OCI-LY1 (cell line): ENCODE measurements around the gene ZNF438.

Experiments
- H2AFZ ChIP-seq: fragments of 200-600 bp; sonication (generic), shearing (Covaris generic); 2 replicates; pipeline ENCODE4 v1.6.0; 2014; ENCODE audit warnings: antibody characterized with exemption, mild to moderate bottlenecking, low read length
- H3F3A ChIP-seq: fragments of 200-600 bp; sonication (generic), shearing (Covaris generic); 2 replicates; pipeline ENCODE4 v1.6.0; 2014; ENCODE audit warnings: mild to moderate bottlenecking, antibody characterized with exemption, low read length, moderate library complexity; ENCODE audit not compliant: insufficient read depth
- H3K27ac ChIP-seq: fragments of 200-600 bp; sonication (generic); 2 replicates; pipeline ENCODE4 v1.5.1; 2014; ENCODE audit warnings: low read length, mixed run types, mild to moderate bottlenecking, low read depth; ENCODE audit not compliant: poor library complexity, severe bottlenecking
- H3K27me3 ChIP-seq: fragments of 200-600 bp; sonication (generic); 2 replicates; pipeline ENCODE4 v1.6.0; 2014; ENCODE audit warnings: antibody characterized with exemption, mild to moderate bottlenecking, low read length, moderate library complexity; ENCODE audit not compliant: insufficient read depth
- H3K36me3 ChIP-seq: fragments of 200-600 bp; sonication (generic); 2 replicates; pipeline ENCODE4 v1.6.1; 2014; ENCODE audit warnings: mild to moderate bottlenecking, antibody characterized with exemption, low read length, moderate library complexity, mixed read lengths; ENCODE audit not compliant: insufficient read depth
- H3K4me1 ChIP-seq: fragments of 200-600 bp; sonication (generic); 2 replicates; pipeline ENCODE4 v1.5.1; 2014; ENCODE audit warnings: mild to moderate bottlenecking, low read length, moderate library complexity; ENCODE audit not compliant: insufficient read depth, severe bottlenecking
- H3K4me2 ChIP-seq: fragments of 200-600 bp; sonication (generic), shearing (Covaris generic); 2 replicates; pipeline ENCODE4 v1.6.1; 2014; ENCODE audit warnings: low read length
- H3K4me3 ChIP-seq: fragments of 200-600 bp; sonication (generic); 2 replicates; pipeline ENCODE4 v1.5.1; 2014; ENCODE audit warnings: low read length, low read depth, mild to moderate bottlenecking, mixed read lengths; ENCODE audit not compliant: poor library complexity, severe bottlenecking
- H3K79me2 ChIP-seq: fragments of 200-600 bp; shearing (Covaris generic); 2 replicates; pipeline ENCODE4 v1.6.1; 2016; ENCODE audit warnings: mixed run types, low read length, mixed read lengths; ENCODE audit not compliant: insufficient read depth
- H3K9ac ChIP-seq: fragments of 200-600 bp; sonication (generic), shearing (Covaris generic); 2 replicates; pipeline ENCODE4 v1.6.1; 2014; ENCODE audit warnings: mild to moderate bottlenecking, low read length, mixed read lengths
- H3K9me2 ChIP-seq: fragments of 200-600 bp; sonication (generic), shearing (Covaris generic); 2 replicates; pipeline ENCODE4 v1.6.1; 2014; ENCODE audit warnings: low read depth, mild to moderate bottlenecking, low read length, mixed read lengths
- H3K9me3 ChIP-seq: fragments of 200-600 bp; shearing (Covaris generic); 2 replicates; pipeline ENCODE4 v1.6.1; 2014; ENCODE audit warnings: low read length, mixed read lengths
- H4K20me1 ChIP-seq: fragments of 200-600 bp; sonication (generic), shearing (Covaris generic); 2 replicates; pipeline ENCODE4 v1.6.0; 2016; ENCODE audit warnings: mild to moderate bottlenecking, low read length; ENCODE audit not compliant: insufficient read depth
- EZH2 ChIP-seq: fragments of 200-600 bp; sonication (generic), shearing (Covaris generic); IDR thresholded peaks from 2 replicates; pipeline ENCODE4 v1.8.0; 2017; ENCODE audit warnings: borderline replicate concordance, mixed run types, mild to moderate bottlenecking, antibody characterized with exemption, low read length, moderate library complexity, mixed read lengths
- TF ChIP-seq, protein P1 (sequence below): fragments of 200-600 bp; sonication (generic), shearing (Covaris generic); IDR thresholded peaks from 2 replicates; pipeline ENCODE4 v1.5.1; 2017; ENCODE audit warnings: mild to moderate bottlenecking, antibody characterized with exemption, low read length, moderate library complexity, mixed read lengths

Gene ZNF438

DNA sequence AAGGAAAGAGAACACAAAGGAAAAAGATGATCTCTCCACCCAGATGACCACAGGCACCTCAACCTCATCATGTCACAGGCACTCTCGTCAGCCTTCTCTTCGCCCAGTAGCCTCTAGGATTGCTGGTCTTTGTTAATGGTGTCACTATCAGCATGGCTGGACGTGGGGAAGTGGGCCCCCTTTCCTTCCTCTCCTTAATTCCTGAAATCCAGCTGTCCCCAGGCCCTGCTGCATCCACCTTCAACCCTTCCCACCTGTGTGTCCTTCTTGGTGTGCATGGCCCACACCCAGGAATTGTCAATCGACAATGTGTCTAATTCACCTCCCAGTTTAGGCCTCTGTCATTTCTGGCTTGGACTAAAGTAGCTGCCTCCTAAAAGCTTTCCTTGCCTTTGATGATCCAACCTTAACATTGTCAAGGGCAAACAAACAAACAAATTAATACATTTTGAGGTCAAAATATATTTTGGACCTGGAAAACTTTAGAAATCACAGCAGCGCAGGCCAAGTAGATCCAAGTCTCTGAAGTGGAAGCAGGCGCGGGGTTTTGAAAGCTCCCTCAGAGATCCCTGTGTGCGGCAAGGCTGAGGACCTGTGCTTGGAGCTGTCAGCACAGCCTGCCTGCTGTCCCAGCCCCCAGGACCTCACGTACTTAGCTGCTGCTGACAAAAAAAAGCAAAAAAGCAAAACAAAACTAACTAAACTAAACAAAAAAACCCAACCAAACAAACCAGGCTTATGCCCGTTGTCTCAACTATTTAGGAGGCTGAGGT is 208.8 kb downstream of the ZNF438 start:
- Histone ChIP-seq H3K4me2 (no peak overlapping the region), H3K4me3 (no peak overlapping the region), H3K79me2 (no peaks in the 10 kb centered on the region), H3K36me3 (no peaks in the 10 kb centered on the region), H2AFZ (no peak overlapping the region), H3K9ac (no peak overlapping the region), H3F3A (no peaks in the 10 kb centered on the region), H3K27me3 (0 out of 2 replicates have a peak, but pooled peaks cover 3% of the 10 kb centered on the region), H3K4me1 (no peaks in the 10 kb centered on the region), H3K27ac (no peak overlapping the region), H4K20me1 (no peaks in the 10 kb centered on the region), H3K9me2 (no peaks in the 10 kb centered on the region), H3K9me3 (no peaks in the 10 kb centered on the region)
- TF ChIP-seq EZH2 = no peak

DNA sequence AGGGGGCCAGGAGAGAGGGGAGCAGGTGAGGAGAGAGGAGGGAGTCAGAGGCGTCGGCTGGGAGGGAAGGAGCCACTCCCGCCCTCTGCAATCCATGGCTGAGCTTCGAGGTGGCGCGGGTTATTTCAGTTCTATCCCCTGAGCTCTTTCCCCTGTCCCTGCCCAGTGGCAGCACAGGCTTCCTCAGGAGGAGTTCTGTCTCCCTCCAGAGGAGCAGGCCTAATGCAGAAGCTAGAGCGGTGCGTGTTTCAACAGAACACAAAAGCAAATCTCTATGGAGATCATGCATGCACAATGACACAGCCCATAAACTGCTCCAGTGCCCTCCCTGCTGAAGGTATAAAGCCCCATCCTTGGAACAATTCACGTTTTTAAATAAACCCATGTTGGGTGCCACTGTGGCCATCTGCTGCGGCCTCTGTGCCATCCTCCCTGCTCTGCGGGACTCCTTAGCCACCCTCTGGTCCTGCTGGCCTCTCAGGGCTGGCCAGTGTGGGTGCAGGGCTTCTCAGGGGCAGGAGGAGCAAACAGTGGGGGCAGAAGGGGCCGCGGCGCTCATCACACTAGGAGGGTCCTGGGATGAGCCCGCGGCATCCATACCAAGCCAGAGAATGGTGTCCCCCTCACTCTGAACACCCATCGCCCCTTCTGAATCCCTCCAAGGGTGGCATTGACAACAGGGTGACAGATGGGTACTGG is 209.5 kb downstream of the ZNF438 start:
- Histone ChIP-seq H3K4me1 (no peaks in the 10 kb centered on the region), H2AFZ (no peak overlapping the region), H3K27me3 (0 out of 2 replicates have a peak, but pooled peaks cover 3% of the 10 kb centered on the region), H3K36me3 (no peaks in the 10 kb centered on the region), H3K27ac (no peak overlapping the region), H3K9me3 (no peaks in the 10 kb centered on the region), H3K9ac (no peak overlapping the region), H3K4me3 (no peak overlapping the region), H3K9me2 (no peaks in the 10 kb centered on the region), H4K20me1 (no peaks in the 10 kb centered on the region), H3F3A (no peaks in the 10 kb centered on the region), H3K4me2 (no peak overlapping the region), H3K79me2 (no peaks in the 10 kb centered on the region)
- TF ChIP-seq EZH2 = no peak
- TF ChIP-seq, protein P1, sequence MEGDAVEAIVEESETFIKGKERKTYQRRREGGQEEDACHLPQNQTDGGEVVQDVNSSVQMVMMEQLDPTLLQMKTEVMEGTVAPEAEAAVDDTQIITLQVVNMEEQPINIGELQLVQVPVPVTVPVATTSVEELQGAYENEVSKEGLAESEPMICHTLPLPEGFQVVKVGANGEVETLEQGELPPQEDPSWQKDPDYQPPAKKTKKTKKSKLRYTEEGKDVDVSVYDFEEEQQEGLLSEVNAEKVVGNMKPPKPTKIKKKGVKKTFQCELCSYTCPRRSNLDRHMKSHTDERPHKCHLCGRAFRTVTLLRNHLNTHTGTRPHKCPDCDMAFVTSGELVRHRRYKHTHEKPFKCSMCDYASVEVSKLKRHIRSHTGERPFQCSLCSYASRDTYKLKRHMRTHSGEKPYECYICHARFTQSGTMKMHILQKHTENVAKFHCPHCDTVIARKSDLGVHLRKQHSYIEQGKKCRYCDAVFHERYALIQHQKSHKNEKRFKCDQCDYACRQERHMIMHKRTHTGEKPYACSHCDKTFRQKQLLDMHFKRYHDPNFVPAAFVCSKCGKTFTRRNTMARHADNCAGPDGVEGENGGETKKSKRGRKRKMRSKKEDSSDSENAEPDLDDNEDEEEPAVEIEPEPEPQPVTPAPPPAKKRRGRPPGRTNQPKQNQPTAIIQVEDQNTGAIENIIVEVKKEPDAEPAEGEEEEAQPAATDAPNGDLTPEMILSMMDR = no peak

DNA sequence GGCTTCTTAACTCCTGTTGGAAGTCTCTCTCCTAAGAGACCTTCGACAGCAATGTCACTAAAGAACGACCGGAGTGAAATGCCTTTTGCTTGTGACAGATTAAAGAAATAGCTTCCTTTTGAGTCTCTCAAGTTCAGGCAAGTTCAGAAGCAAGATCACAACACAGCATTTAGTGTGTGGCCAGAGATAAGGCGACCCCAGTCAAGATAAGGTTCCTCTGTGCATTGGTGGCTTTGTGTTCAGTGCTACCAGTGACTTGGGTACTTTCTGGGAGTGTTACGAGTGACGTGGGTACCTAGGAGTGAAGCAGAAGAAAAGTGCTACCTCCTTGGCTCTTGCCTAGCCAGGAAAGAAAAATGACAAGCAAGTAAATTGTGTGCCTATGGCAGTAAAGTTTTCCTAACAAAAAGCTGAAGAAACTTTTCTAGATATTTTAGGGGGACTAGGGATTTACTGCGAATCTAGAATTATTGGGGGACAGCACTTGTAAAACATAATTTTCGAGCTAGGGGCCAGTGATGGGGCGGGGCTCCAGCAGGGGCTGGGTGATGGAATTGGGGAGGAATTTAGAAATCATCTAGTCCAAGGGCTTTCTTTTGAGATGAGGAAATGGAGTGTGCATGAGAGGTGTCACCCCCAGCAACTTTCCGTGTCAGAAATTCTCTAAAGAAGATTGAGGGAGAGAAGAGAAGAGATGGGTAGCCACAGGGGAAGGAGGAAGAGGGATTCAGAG is 210.2 kb downstream of the ZNF438 start:
- H3K36me3 ChIP-seq = no peaks in the 10 kb centered on the region
- H3K4me1 ChIP-seq = no peaks in the 10 kb centered on the region
- H4K20me1 ChIP-seq = no peaks in the 10 kb centered on the region
- no peak overlapping the region for H3K27ac ChIP-seq
- no peak overlapping the region for H3K4me2 ChIP-seq
- no peaks in the 10 kb centered on the region for H3F3A ChIP-seq
- H3K4me3 ChIP-seq = no peak overlapping the region
- no peak overlapping the region for H2AFZ ChIP-seq
- no peaks in the 10 kb centered on the region for H3K9me3 ChIP-seq
- H3K9me2 ChIP-seq = no peaks in the 10 kb centered on the region
- no peaks in the 10 kb centered on the region for H3K79me2 ChIP-seq
- no peak overlapping the region for H3K9ac ChIP-seq
- H3K27me3 ChIP-seq = 0 out of 2 replicates have a peak, but pooled peaks cover 3% of the 10 kb centered on the region
- TF ChIP-seq, protein P1 = no peak
- no peak for TF ChIP-seq EZH2
